ENCODE results near the gene KIF26B. TPM values are rescaled to one million over a fixed set of nuclear protein-coding genes. Genes with fewer than 3 reads are reported as not detected.

The KIF26B gene
- total RNA-seq, 1 donor from 2014 or later, result 3.4 TPM

DNA sequence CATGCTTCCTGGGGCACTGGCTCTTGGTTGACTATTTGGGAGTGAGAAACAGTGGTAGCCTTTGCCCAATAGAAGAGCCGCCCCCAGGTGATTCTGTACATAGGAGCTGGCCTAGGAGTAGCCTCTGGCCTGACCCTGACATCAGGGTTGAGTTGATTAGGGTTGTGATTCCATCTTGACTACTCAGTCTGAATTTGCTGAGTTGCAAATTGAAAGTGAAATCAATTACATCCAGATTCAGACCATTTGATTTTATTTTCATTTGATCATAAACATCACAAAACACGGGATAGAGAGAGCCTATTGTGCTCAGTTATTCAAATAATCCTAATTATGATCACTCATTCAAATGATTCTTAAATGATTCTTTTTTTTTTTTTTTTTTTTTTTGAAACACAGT is 253.2 kb downstream of the KIF26B start:
- H3K36me3 Mint-ChIP-seq (ENCODE audit: low read depth, unreplicated experiment), result no peaks in the 10 kb centered on the region
- no peaks in the 10 kb centered on the region for H3K27me3 Mint-ChIP-seq (ENCODE audit: unreplicated experiment)
- peaks cover 2% of the 10 kb centered on the region for H3K4me1 Mint-ChIP-seq (ENCODE audit: unreplicated experiment)
- TF ChIP-seq, protein P1, sequence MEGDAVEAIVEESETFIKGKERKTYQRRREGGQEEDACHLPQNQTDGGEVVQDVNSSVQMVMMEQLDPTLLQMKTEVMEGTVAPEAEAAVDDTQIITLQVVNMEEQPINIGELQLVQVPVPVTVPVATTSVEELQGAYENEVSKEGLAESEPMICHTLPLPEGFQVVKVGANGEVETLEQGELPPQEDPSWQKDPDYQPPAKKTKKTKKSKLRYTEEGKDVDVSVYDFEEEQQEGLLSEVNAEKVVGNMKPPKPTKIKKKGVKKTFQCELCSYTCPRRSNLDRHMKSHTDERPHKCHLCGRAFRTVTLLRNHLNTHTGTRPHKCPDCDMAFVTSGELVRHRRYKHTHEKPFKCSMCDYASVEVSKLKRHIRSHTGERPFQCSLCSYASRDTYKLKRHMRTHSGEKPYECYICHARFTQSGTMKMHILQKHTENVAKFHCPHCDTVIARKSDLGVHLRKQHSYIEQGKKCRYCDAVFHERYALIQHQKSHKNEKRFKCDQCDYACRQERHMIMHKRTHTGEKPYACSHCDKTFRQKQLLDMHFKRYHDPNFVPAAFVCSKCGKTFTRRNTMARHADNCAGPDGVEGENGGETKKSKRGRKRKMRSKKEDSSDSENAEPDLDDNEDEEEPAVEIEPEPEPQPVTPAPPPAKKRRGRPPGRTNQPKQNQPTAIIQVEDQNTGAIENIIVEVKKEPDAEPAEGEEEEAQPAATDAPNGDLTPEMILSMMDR (IDR thresholded peaks at IDR 0.05; ENCODE audit: unreplicated experiment), result no peak
- H3K4me3 Mint-ChIP-seq (ENCODE audit: unreplicated experiment), result no peak overlapping the region
- H3K27ac Mint-ChIP-seq (ENCODE audit: unreplicated experiment), result no peak overlapping the region
- DNase-seq (ENCODE audit: low spot score), result no peak
- H3K9me3 Mint-ChIP-seq (ENCODE audit: unreplicated experiment), result peaks cover 4% of the 10 kb centered on the region

DNA sequence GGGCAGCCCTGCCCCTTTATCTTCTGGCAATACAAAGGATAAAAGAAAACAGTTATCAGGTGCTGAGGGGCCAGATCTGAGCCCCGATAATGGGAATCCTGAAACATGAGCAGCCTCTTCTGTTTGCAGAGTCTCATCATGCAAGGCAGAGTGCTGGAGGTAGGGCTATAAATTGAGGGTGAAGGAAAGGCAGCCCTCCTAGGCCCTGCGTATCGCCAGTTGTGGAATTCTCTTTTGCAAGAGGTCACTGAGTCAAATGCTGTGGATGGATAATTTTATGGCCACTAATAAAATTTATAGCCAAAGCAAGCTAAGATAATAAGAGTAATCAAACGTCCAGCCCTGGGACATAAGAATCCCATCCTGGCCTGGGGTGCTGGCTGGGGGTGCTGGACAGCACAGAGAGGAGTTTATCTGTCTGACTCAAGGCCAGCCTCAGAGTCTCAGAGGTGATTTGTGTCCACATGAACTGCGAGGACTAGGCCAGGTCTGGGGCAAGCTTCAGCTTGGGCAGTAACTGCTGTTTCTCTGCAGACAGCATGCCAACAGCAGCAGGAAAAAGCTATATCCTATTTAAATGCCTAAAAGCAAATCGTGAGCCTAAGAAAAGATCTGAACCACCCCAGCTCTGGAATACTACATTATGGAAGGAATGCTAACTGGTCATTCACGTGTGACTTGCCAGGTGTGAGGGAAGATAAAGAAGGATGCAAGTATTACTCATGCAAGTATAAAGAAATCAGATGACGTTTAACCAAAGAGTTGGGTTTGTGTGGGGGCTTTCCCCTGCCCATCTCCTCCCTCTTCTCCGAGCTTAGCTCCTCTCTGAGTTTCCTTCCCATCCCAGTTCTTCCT is 254.8 kb downstream of the KIF26B start:
- Mint-ChIP-seq H3K4me1 (ENCODE audit: unreplicated experiment) (peaks cover 2% of the 10 kb centered on the region), H3K27ac (ENCODE audit: unreplicated experiment) (no peak overlapping the region), H3K9me3 (ENCODE audit: unreplicated experiment) (peaks cover 4% of the 10 kb centered on the region), H3K4me3 (ENCODE audit: unreplicated experiment) (no peak overlapping the region), H3K36me3 (ENCODE audit: low read depth, unreplicated experiment) (no peaks in the 10 kb centered on the region), H3K27me3 (ENCODE audit: unreplicated experiment) (no peaks in the 10 kb centered on the region)
- DNase-seq (ENCODE audit: low spot score), result no peak
- TF ChIP-seq, protein P1 (IDR thresholded peaks at IDR 0.05; ENCODE audit: unreplicated experiment), result no peak

DNA sequence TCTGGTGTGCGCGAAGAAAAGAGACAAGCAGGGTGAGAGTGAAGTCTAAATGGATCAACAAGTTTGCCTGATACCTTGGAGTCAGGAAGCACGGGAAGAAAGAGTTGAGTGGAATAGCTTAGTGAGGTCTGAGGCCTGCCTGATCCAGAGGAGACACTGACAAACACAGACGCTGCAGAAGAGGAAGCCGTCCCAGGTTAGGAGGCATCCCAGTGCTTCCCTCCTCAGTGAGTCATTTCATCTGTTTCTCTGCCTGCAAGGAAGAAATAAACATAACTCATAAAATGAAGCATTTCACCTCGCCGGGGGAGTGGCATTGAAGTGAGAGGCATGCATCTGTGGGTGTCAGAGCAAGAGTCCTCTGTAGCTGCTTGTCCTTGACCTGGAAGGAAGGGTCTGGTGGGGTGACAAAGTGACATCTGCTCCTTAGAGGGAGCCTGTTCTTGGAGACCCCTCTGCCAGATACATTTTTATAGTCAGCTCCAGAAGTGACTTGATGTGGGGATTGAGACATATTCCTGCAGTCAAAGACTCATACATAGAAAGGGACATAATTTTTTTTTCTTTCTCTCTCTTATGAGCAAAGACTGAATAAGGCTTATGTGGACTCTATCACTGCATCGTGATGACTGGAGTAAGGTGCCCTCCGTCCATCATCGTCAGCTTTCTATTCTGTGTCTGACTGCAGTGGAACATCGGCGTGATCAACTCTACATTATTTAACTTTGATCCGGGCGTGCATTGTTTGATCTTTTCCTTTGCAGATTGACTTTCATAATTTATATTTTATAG is 256.7 kb downstream of the KIF26B start:
- no peak overlapping the region for H3K27ac Mint-ChIP-seq (ENCODE audit: unreplicated experiment)
- no peak for DNase-seq (ENCODE audit: low spot score)
- H3K4me3 Mint-ChIP-seq (ENCODE audit: unreplicated experiment), result no peak overlapping the region
- peaks cover 4% of the 10 kb centered on the region for H3K9me3 Mint-ChIP-seq (ENCODE audit: unreplicated experiment)
- TF ChIP-seq, protein P1 (IDR thresholded peaks at IDR 0.05; ENCODE audit: unreplicated experiment), result no peak
- H3K36me3 Mint-ChIP-seq (ENCODE audit: low read depth, unreplicated experiment), result no peaks in the 10 kb centered on the region
- peaks cover 2% of the 10 kb centered on the region for H3K4me1 Mint-ChIP-seq (ENCODE audit: unreplicated experiment)
- H3K27me3 Mint-ChIP-seq (ENCODE audit: unreplicated experiment), result no peaks in the 10 kb centered on the region

DNA sequence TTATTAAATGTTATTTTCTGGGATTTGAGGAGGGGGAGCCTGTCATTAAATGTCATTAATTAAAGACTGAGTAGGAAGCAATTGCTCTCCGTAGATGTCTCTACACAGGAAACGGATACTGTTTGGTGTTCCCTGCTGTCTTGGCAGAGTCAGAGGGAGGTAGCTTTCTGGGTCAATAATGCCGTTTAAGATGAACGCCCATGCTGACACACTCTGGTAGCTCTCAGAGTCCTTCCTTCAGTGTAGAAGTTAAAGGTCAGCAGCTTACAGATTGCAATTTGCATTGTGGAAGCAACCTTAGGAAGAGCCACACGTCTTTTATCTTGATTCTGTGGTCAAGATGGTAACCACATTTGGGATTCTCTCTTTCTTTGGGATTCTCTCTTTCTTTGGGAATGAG is 257.5 kb downstream of the KIF26B start:
- H3K36me3 Mint-ChIP-seq (ENCODE audit: low read depth, unreplicated experiment), result no peaks in the 10 kb centered on the region
- H3K27me3 Mint-ChIP-seq (ENCODE audit: unreplicated experiment), result no peaks in the 10 kb centered on the region
- TF ChIP-seq, protein P1 (IDR thresholded peaks at IDR 0.05; ENCODE audit: unreplicated experiment), result no peak
- DNase-seq (ENCODE audit: low spot score), result no peak
- peaks cover 4% of the 10 kb centered on the region for H3K9me3 Mint-ChIP-seq (ENCODE audit: unreplicated experiment)
- H3K27ac Mint-ChIP-seq (ENCODE audit: unreplicated experiment), result no peak overlapping the region
- H3K4me3 Mint-ChIP-seq (ENCODE audit: unreplicated experiment), result no peak overlapping the region
- H3K4me1 Mint-ChIP-seq (ENCODE audit: unreplicated experiment), result peaks cover 2% of the 10 kb centered on the region

DNA sequence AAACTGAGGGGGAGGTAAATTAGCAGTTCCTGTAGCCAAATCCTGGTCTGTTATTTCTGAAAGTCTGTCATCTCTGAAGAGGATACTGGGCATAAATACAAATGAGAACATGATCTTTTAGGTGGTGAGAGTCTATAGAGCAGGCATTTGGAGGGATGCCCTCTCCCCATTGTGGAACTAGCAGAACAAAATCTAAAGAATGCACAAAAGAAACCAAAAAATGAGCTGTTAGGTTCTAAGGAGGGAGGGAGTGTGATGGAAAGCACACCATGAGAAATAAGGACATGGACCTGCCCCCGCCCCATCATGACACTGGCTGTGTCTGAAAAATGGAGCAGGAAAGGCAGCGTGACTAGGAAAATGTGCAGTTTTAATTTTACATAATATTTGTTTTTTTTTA is 262.0 kb downstream of the KIF26B start:
- no peak for DNase-seq (ENCODE audit: low spot score)
- no peaks in the 10 kb centered on the region for H3K27me3 Mint-ChIP-seq (ENCODE audit: unreplicated experiment)
- H3K27ac Mint-ChIP-seq (ENCODE audit: unreplicated experiment), result no peak overlapping the region
- H3K4me1 Mint-ChIP-seq (ENCODE audit: unreplicated experiment), result no peaks in the 10 kb centered on the region
- TF ChIP-seq, protein P1 (IDR thresholded peaks at IDR 0.05; ENCODE audit: unreplicated experiment), result no peak
- H3K4me3 Mint-ChIP-seq (ENCODE audit: unreplicated experiment), result no peak overlapping the region
- no peaks in the 10 kb centered on the region for H3K36me3 Mint-ChIP-seq (ENCODE audit: low read depth, unreplicated experiment)
- H3K9me3 Mint-ChIP-seq (ENCODE audit: unreplicated experiment), result peaks cover 4% of the 10 kb centered on the region
